GM23338 (cell line): ENCODE measurements around the gene FKBP1A. TPM values are rescaled to one million over a fixed set of nuclear protein-coding genes. Genes with fewer than 3 reads are reported as not detected.

Experiments used
- ATAC-seq: fragments of 200-7000 bp; cut with Tn5 transposase; 3 replicates; pipeline ENCODE4 v1.9.1; 2020
- DNase-seq: peaks from one replicate; pipeline ENCODE4 v3.0.0-alpha.2; 2015; ENCODE audit warnings: low spot score
- H2AFZ ChIP-seq: fragments of 200-600 bp; sonication (generic); 2 replicates; pipeline ENCODE4 v1.8.0; 2016; ENCODE audit warnings: antibody characterized with exemption, mild to moderate bottlenecking, moderate library complexity
- H3F3A ChIP-seq: fragments of 200-600 bp; sonication (generic); replicated peaks from 2 replicates; pipeline ENCODE4 v1.8.0; 2017; ENCODE audit warnings: antibody characterized with exemption, mixed run types, low read depth
- H3K27ac ChIP-seq: fragments of 200-600 bp; sonication (generic); 2 replicates; pipeline ENCODE4 v1.6.1; 2016; ENCODE audit warnings: low read depth
- H3K27me3 ChIP-seq: fragments of 200-600 bp; sonication (generic); 2 replicates; pipeline ENCODE4 v1.8.0; 2016; ENCODE audit warnings: mild to moderate bottlenecking, mixed run types, moderate library complexity; ENCODE audit not compliant: insufficient read depth
- H3K36me3 ChIP-seq: fragments of 200-600 bp; sonication (generic); 2 replicates; pipeline ENCODE4 v1.8.0; 2016; ENCODE audit warnings: mild to moderate bottlenecking; ENCODE audit not compliant: insufficient read depth
- H3K4me1 ChIP-seq: fragments of 200-600 bp; sonication (generic); 2 replicates; pipeline ENCODE4 v1.8.0; 2016; ENCODE audit warnings: mild to moderate bottlenecking, moderate library complexity; ENCODE audit not compliant: insufficient read depth
- H3K4me2 ChIP-seq: fragments of 200-600 bp; sonication (generic); 2 replicates; pipeline ENCODE4 v1.7.1; 2017; ENCODE audit warnings: mixed run types
- H3K4me3 ChIP-seq: fragments of 200-600 bp; sonication (generic); 2 replicates; pipeline ENCODE4 v1.6.1; 2016; ENCODE audit warnings: mixed run types
- H3K79me2 ChIP-seq: fragments of 200-600 bp; sonication (generic); replicated peaks from 2 replicates; pipeline ENCODE4 v1.8.0; 2017; ENCODE audit warnings: mild to moderate bottlenecking; ENCODE audit not compliant: insufficient read depth
- H3K9me2 ChIP-seq: fragments of 200-600 bp; sonication (generic); 2 replicates; pipeline ENCODE4 v1.8.0; 2017; ENCODE audit not compliant: insufficient read depth
- H4K20me1 ChIP-seq: fragments of 200-600 bp; sonication (generic); replicated peaks from 2 replicates; pipeline ENCODE4 v1.8.0; 2017; ENCODE audit warnings: mild to moderate bottlenecking; ENCODE audit not compliant: insufficient read depth
- H3K27ac Mint-ChIP-seq: 2 replicates; pipeline ENCODE4 v1.8.0; 2020; ENCODE audit warnings: inconsistent platforms, mild to moderate bottlenecking, moderate library complexity, mixed read lengths
- H3K27me3 Mint-ChIP-seq: 3 replicates; pipeline ENCODE4 v1.8.0; 2022; ENCODE audit warnings: low read depth, mild to moderate bottlenecking, moderate library complexity, mixed read lengths, inconsistent platforms; ENCODE audit not compliant: insufficient read depth, poor library complexity
- H3K36me3 Mint-ChIP-seq: 3 replicates; pipeline ENCODE4 v1.8.0; 2021; ENCODE audit warnings: low read depth, mild to moderate bottlenecking, inconsistent platforms, moderate library complexity, mixed read lengths
- H3K4me1 Mint-ChIP-seq: 3 replicates; pipeline ENCODE4 v1.8.0; 2020; ENCODE audit warnings: mild to moderate bottlenecking, inconsistent platforms, mixed read lengths
- H3K4me3 Mint-ChIP-seq: 3 replicates; pipeline ENCODE4 v1.8.0; 2021; ENCODE audit warnings: moderate library complexity, mild to moderate bottlenecking, inconsistent platforms, mixed read lengths
- H3K9me3 Mint-ChIP-seq: 3 replicates; pipeline ENCODE4 v1.8.0; 2020; ENCODE audit warnings: moderate library complexity, mild to moderate bottlenecking, inconsistent platforms, mixed read lengths
- CREB1 ChIP-seq: fragments of 250-450 bp; sonication (Bioruptor Pico); IDR thresholded peaks from 2 replicates; pipeline ENCODE4 v1.5.0; 2020; ENCODE audit warnings: low read depth, mild to moderate bottlenecking, moderate library complexity
- CTCF ChIP-seq, 2 experiments: fragments of 200-600 bp in 1 of 2; sonication (generic) in 1 of 2; conservative IDR thresholded peaks; 2 replicates each; pipeline versions ENCODE4 v1.5.1 to v1.6.1; 2016 to 2017; ENCODE audit warnings: antibody characterized with exemption in 2 of 2, low read depth in 2 of 2, mild to moderate bottlenecking in 2 of 2, moderate library complexity in 1 of 2
- EZH2 ChIP-seq: fragments of 200-600 bp; sonication (generic); IDR thresholded peaks from one replicate; pipeline ENCODE4 v1.8.0; 2017; ENCODE audit warnings: antibody characterized with exemption, mild to moderate bottlenecking, low read depth; ENCODE audit not compliant: unreplicated experiment
- EZH2phosphoT487 ChIP-seq: fragments of 200-600 bp; sonication (generic); IDR thresholded peaks from one replicate; pipeline ENCODE4 v1.8.1; 2018; ENCODE audit warnings: antibody characterized with exemption; ENCODE audit not compliant: unreplicated experiment
- JUNB ChIP-seq: IDR thresholded peaks from one replicate; pipeline ENCODE4 v1.6.1; 2016; ENCODE audit warnings: antibody characterized with exemption; ENCODE audit not compliant: unreplicated experiment
- POLR2AphosphoS5 ChIP-seq: IDR thresholded peaks from 2 replicates; pipeline ENCODE4 v1.6.1; 2016; ENCODE audit warnings: antibody characterized with exemption, low read depth
- REST ChIP-seq: IDR thresholded peaks from one replicate; pipeline ENCODE4 v1.6.1; 2018; ENCODE audit warnings: antibody characterized with exemption; ENCODE audit not compliant: unreplicated experiment
- STAT1 ChIP-seq: IDR thresholded peaks from one replicate; pipeline ENCODE4 v1.6.1; 2016; ENCODE audit warnings: antibody characterized with exemption; ENCODE audit not compliant: unreplicated experiment
- ZNF114 ChIP-seq: fragments of 250-450 bp; sonication (Bioruptor Pico); IDR thresholded peaks from 2 replicates; pipeline ENCODE4 v1.5.0; 2020; ENCODE audit warnings: mild to moderate bottlenecking, moderate library complexity
- ZNF331 ChIP-seq: fragments of 250-450 bp; sonication (Bioruptor Pico); IDR thresholded peaks from 2 replicates; pipeline ENCODE4 v1.5.0; 2020; ENCODE audit warnings: low read depth, mild to moderate bottlenecking, moderate library complexity
- ZNF462 ChIP-seq: fragments of 250-450 bp; sonication (Bioruptor Pico); IDR thresholded peaks from 2 replicates; pipeline ENCODE4 v1.5.0; 2020; ENCODE audit warnings: mild to moderate bottlenecking, moderate library complexity
- polyA plus RNA-seq: library from polyadenylated mRNA; unstranded; fragments of >200 nt; fragmentation: Nextera tagmentation; extraction: Ambion mirVana; gene quantifications from 2 replicates; pipeline ENCODE4 v1.2.1, GENCODE V29; 2016
- total RNA-seq: library from RNA; depleted of rRNA; stranded (reverse); fragments of >200 nt; shearing (Covaris generic); gene quantifications from 2 replicates; pipeline ENCODE4 v1.2.3, GENCODE V29; 2014

Gene FKBP1A
- total and polyA plus RNA-seq, 2 experiments from 2014 or later: 171 to 350 TPM

- no peak for TF ChIP-seq REST
These were observed 27.2 kb upstream of the FKBP1A start (continued) for GRCh38 chr20:1420066-1420465.

GRCh38 chr20:1418350-1418749 is 25.5 kb upstream of the FKBP1A start:
- Mint-ChIP-seq H3K36me3 (peaks cover 6% of the 10 kb centered on the region; the same call in 2 of the 3 replicates), H3K4me1 (peaks cover 10% of the 10 kb centered on the region), H3K27me3 (peaks cover 3% of the 10 kb centered on the region), H3K27ac (no peak overlapping the region), H3K9me3 (peaks cover 20% of the 10 kb centered on the region), H3K4me3 (no peak overlapping the region)
- Histone ChIP-seq H3F3A (no peaks in the 10 kb centered on the region), H3K4me1 (no peaks in the 10 kb centered on the region), H3K4me3 (no peak overlapping the region), H4K20me1 (no peaks in the 10 kb centered on the region), H3K9me2 (no peaks in the 10 kb centered on the region), H3K27me3 (no peaks in the 10 kb centered on the region), H3K79me2 (no peaks in the 10 kb centered on the region), H2AFZ (no peak overlapping the region), H3K36me3 (no peaks in the 10 kb centered on the region), H3K27ac (no peak overlapping the region), H3K4me2 (no peak overlapping the region)
- DNase-seq (no peak), ATAC-seq (no peak)
- TF ChIP-seq ZNF114 (CRISPR knock-in tag) (no peak), REST (no peak), ZNF462 (CRISPR knock-in tag) (no peak), CTCF (conservative IDR thresholded peaks at IDR 0.05; ENCODE audit: low read depth in 2 of 2) (no peak), ZNF331 (CRISPR knock-in tag) (no peak), CREB1 (CRISPR knock-in tag) (no peak), JUNB (no peak), EZH2phosphoT487 (no peak), STAT1 (no peak), EZH2 (no peak), POLR2AphosphoS5 (no peak)
